IMR-90 (cell line): ENCODE measurements around the gene PPARGC1A. TPM values are rescaled to one million over a fixed set of nuclear protein-coding genes. Genes with fewer than 3 reads are reported as not detected.

Experiments
- ATAC-seq: fragments of 200-7000 bp; cut with Tn5 transposase; 2 replicates; pipeline ENCODE4 v1.9.1; 2020; ENCODE audit warnings: low read depth, mild to moderate bottlenecking, moderate library complexity
- BruUV-seq: library from RNA; stranded (reverse); fragments of 400-500 nt; replicated peaks from 2 replicates; lab custom pipeline; 2021; lab: Mats Ljungman, UMichigan
- CTCF ChIA-PET: fragments of 300-600 bp; formaldehyde crosslinking; extraction: SDS; loops from one replicate; lab custom pipeline; 2021; ENCODE audit warnings: antibody characterized with exemption; lab: Yijun Ruan, JAX
- POLR2A ChIA-PET: fragments of 300-600 bp; sonication (Branson Sonifier 250); formaldehyde crosslinking; loops from one replicate; lab custom pipeline; 2022; ENCODE audit warnings: antibody characterized with exemption; ENCODE audit not compliant: unreplicated experiment; lab: Charles Lee
- DNase-seq: peaks from one replicate; pipeline ENCODE4 v3.0.0; 2013
- H2AFZ ChIP-seq: replicated peaks from 2 replicates; pipeline ENCODE3; 2013; ENCODE audit warnings: low read length, mild to moderate bottlenecking; ENCODE audit not compliant: poor library complexity
- H2AK5ac ChIP-seq: 2 replicates; pipeline ENCODE4 v1.6.1; 2013; ENCODE audit warnings: low read depth, low read length, inconsistent platforms
- H2AK9ac ChIP-seq: replicated peaks from 2 replicates; pipeline ENCODE3; 2013; ENCODE audit warnings: mild to moderate bottlenecking, low read depth, low read length, moderate library complexity; ENCODE audit not compliant: poor library complexity
- H2BK120ac ChIP-seq: 2 replicates; pipeline ENCODE4 v1.6.1; 2013; ENCODE audit warnings: low read depth, low read length, inconsistent platforms
- H2BK15ac ChIP-seq: 3 replicates; pipeline ENCODE4 v1.6.1; 2013; ENCODE audit warnings: low read depth, low read length, inconsistent platforms
- H2BK20ac ChIP-seq: 2 replicates; pipeline ENCODE4 v1.6.1; 2013; ENCODE audit warnings: low read depth, mild to moderate bottlenecking, inconsistent platforms, low read length, moderate library complexity
- H2BK5ac ChIP-seq: 2 replicates; pipeline ENCODE4 v1.6.1; 2013; ENCODE audit warnings: mild to moderate bottlenecking, low read depth, low read length, inconsistent platforms; ENCODE audit not compliant: poor library complexity, severe bottlenecking
- H3K14ac ChIP-seq: replicated peaks from 2 replicates; pipeline ENCODE4 v1.6.1; 2013; ENCODE audit warnings: low read depth, low read length, inconsistent platforms
- H3K18ac ChIP-seq: 2 replicates; pipeline ENCODE4 v1.6.1; 2013; ENCODE audit warnings: low read depth, low read length, control low read depth
- H3K23ac ChIP-seq: 2 replicates; pipeline ENCODE4 v1.6.1; 2013; ENCODE audit warnings: low read depth, low read length, inconsistent platforms
- H3K27ac ChIP-seq: 2 replicates; pipeline ENCODE4 v1.5.1; 2013; ENCODE audit warnings: mild to moderate bottlenecking, control low read depth, low read length; ENCODE audit not compliant: insufficient read depth
- H3K27me3 ChIP-seq: 2 replicates; pipeline ENCODE4 v1.6.1; 2013; ENCODE audit warnings: low read length; ENCODE audit not compliant: control insufficient read depth, insufficient read depth
- H3K36me3 ChIP-seq: 2 replicates; pipeline ENCODE4 v1.6.1; 2013; ENCODE audit warnings: low read length, mixed read lengths; ENCODE audit not compliant: control insufficient read depth, insufficient read depth
- H3K4ac ChIP-seq: 2 replicates; pipeline ENCODE4 v1.6.1; 2013; ENCODE audit warnings: low read depth, low read length, inconsistent platforms
- H3K4me1 ChIP-seq: 2 replicates; pipeline ENCODE4 v1.6.1; 2013; ENCODE audit warnings: low read length, mixed read lengths; ENCODE audit not compliant: control insufficient read depth, insufficient read depth
- H3K4me2 ChIP-seq: 2 replicates; pipeline ENCODE4 v1.6.1; 2013; ENCODE audit warnings: low read depth, mild to moderate bottlenecking, control low read depth, low read length, moderate library complexity
- H3K4me3 ChIP-seq: 2 replicates; pipeline ENCODE4 v1.5.1; 2013; ENCODE audit warnings: low read depth, mild to moderate bottlenecking, control low read depth, low read length, moderate library complexity; ENCODE audit not compliant: insufficient read depth
- H3K56ac ChIP-seq: 2 replicates; pipeline ENCODE4 v1.6.1; 2013; ENCODE audit warnings: low read length, inconsistent platforms; ENCODE audit not compliant: insufficient read depth; ENCODE audit errors: extremely low read depth
- H3K79me1 ChIP-seq, 2 experiments: 2 replicates each; pipeline ENCODE4 v1.6.1; 2013; ENCODE audit warnings: low read length in 2 of 2, inconsistent platforms in 1 of 2, low read depth in 1 of 2
- H3K9ac ChIP-seq: 2 replicates; pipeline ENCODE4 v1.6.1; 2013; ENCODE audit warnings: low read depth, low read length, control low read depth
- H3K9me1 ChIP-seq: 2 replicates; pipeline ENCODE4 v1.6.1; 2013; ENCODE audit warnings: low read length, inconsistent platforms; ENCODE audit not compliant: insufficient read depth
- H3K9me3 ChIP-seq: 2 replicates; pipeline ENCODE4 v1.6.1; 2013; ENCODE audit warnings: low read length; ENCODE audit not compliant: control insufficient read depth, insufficient read depth
- H4K20me1 ChIP-seq: 2 replicates; pipeline ENCODE4 v1.6.1; 2013; ENCODE audit warnings: low read length, inconsistent platforms; ENCODE audit not compliant: insufficient read depth
- H4K5ac ChIP-seq: 2 replicates; pipeline ENCODE4 v1.6.1; 2013; ENCODE audit warnings: mild to moderate bottlenecking, low read depth, low read length, control low read depth
- H4K8ac ChIP-seq, 2 experiments: 2 replicates each; pipeline ENCODE4 v1.6.1; 2013; ENCODE audit warnings: low read depth in 2 of 2, low read length in 2 of 2, control low read depth in 1 of 2, inconsistent platforms in 1 of 2
- H4K91ac ChIP-seq: 2 replicates; pipeline ENCODE4 v1.6.1; 2013; ENCODE audit warnings: low read depth, low read length, inconsistent platforms; ENCODE audit not compliant: insufficient read depth
- BHLHE40 ChIP-seq: fragments of 150-350 bp; IDR thresholded peaks from 2 replicates; pipeline ENCODE4 v1.6.1; 2016; ENCODE audit warnings: mild to moderate bottlenecking, low read depth, low read length
- CEBPB ChIP-seq: IDR thresholded peaks from 2 replicates; pipeline ENCODE4 v1.6.1; 2012; ENCODE audit warnings: low read depth, low read length, improper control_type of control experiment
- CHD1 ChIP-seq: IDR thresholded peaks from 2 replicates; pipeline ENCODE4 v1.6.1; 2012; ENCODE audit warnings: low read depth, low read length, improper control_type of control experiment
- MAZ ChIP-seq: IDR thresholded peaks from 2 replicates; pipeline ENCODE4 v1.6.1; 2012; ENCODE audit warnings: low read depth, mild to moderate bottlenecking, low read length, improper control_type of control experiment, moderate library complexity, borderline replicate concordance
- NFE2L2 ChIP-seq: fragments of 150-350 bp; IDR thresholded peaks from 2 replicates; pipeline ENCODE4 v1.6.1; 2016; ENCODE audit warnings: low read depth, mild to moderate bottlenecking, low read length
- SMC3 ChIP-seq: fragments of 150-350 bp; IDR thresholded peaks from 2 replicates; pipeline ENCODE4 v1.6.1; 2016; ENCODE audit warnings: low read depth, mild to moderate bottlenecking, antibody characterized with exemption, low read length, moderate library complexity
- dilution Hi-C: fragments of 300-500 bp; cut with HindIII; formaldehyde crosslinking; loops from one replicate; pipeline ENCODE4 v1.14.3; 2018; ENCODE audit warnings: low sequenced_read_pairs; ENCODE audit not compliant: unreplicated experiment
- in situ Hi-C: fragments of 300-500 bp; cut with MboI; formaldehyde crosslinking; loops from 3 replicates; pipeline ENCODE4 v1.14.3; 2019; ENCODE audit warnings: low sequenced_read_pairs, inconsistent platforms, mixed read lengths
- intact Hi-C: fragments of 100-400 bp; cut with micrococcal nuclease; formaldehyde crosslinking; loops from 2 replicates; pipeline ENCODE4 v1.10.0; 2022
- polyA plus RNA-seq, 3 experiments: library from polyadenylated mRNA; depleted of rRNA; stranded (reverse); fragments of >200 nt; gene quantifications; 2 replicates each; pipeline ENCODE4 v1.2.3, GENCODE V29; 2012; ENCODE audit warnings: low replicate concordance in 1 of 3
- total RNA-seq: library from RNA; depleted of rRNA; stranded (reverse); fragments of >200 nt; gene quantifications from 2 replicates; pipeline ENCODE4 v1.2.3, GENCODE V29; 2012
- TF ChIP-seq, protein P1 (sequence below): fragments of 150-350 bp; IDR thresholded peaks from 2 replicates; pipeline ENCODE4 v1.6.1; 2016; ENCODE audit warnings: low read depth, mild to moderate bottlenecking, low read length, moderate library complexity, borderline replicate concordance
- TF ChIP-seq, protein P2 (sequence below): conservative IDR thresholded peaks from 2 replicates; pipeline ENCODE4 v1.5.1; 2012; ENCODE audit warnings: mild to moderate bottlenecking, low read depth, low read length, improper control_type of control experiment

Gene PPARGC1A
- total and polyA plus RNA-seq, 2 of the 4 experiments (the other 2 are of a cell fraction): under 0.01 to 0.03 TPM

DNA sequence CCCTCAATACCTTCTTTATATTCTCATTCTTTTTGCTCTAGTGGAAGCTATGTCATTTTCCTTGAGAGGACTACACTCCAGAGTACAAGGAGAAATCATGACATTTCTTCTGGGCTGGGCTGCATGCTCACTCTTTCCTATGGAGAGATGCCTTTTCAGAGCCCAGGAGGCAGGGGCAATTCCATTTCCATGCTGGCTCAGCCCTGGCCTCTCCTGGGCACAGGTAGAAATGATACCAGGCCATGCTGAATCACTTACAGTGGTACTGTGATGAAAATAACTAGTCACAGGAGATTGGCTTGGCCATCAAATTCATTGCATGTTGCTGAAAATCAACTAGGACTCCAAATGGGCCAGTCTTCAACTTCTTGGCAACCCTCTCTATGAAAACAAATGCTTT lies 34.0 kb upstream of the PPARGC1A start:
- no peak overlapping the region for H2BK20ac ChIP-seq
- no peak overlapping the region for H2BK5ac ChIP-seq
- H2AK9ac ChIP-seq: no peak overlapping the region
- DNase-seq: no peak
- no peak overlapping the region for H3K14ac ChIP-seq
- no peak overlapping the region for H3K18ac ChIP-seq
- no peaks in the 10 kb centered on the region for H3K79me1 ChIP-seq
- no peak for ATAC-seq
- H4K20me1 ChIP-seq: no peaks in the 10 kb centered on the region
- TF ChIP-seq CEBPB (no peak), NFE2L2 (no peak), CHD1 (no peak), SMC3 (no peak), MAZ (no peak), BHLHE40 (no peak)
- TF ChIP-seq, protein P1, sequence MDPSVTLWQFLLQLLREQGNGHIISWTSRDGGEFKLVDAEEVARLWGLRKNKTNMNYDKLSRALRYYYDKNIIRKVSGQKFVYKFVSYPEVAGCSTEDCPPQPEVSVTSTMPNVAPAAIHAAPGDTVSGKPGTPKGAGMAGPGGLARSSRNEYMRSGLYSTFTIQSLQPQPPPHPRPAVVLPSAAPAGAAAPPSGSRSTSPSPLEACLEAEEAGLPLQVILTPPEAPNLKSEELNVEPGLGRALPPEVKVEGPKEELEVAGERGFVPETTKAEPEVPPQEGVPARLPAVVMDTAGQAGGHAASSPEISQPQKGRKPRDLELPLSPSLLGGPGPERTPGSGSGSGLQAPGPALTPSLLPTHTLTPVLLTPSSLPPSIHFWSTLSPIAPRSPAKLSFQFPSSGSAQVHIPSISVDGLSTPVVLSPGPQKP: no peak
- TF ChIP-seq, protein P2, sequence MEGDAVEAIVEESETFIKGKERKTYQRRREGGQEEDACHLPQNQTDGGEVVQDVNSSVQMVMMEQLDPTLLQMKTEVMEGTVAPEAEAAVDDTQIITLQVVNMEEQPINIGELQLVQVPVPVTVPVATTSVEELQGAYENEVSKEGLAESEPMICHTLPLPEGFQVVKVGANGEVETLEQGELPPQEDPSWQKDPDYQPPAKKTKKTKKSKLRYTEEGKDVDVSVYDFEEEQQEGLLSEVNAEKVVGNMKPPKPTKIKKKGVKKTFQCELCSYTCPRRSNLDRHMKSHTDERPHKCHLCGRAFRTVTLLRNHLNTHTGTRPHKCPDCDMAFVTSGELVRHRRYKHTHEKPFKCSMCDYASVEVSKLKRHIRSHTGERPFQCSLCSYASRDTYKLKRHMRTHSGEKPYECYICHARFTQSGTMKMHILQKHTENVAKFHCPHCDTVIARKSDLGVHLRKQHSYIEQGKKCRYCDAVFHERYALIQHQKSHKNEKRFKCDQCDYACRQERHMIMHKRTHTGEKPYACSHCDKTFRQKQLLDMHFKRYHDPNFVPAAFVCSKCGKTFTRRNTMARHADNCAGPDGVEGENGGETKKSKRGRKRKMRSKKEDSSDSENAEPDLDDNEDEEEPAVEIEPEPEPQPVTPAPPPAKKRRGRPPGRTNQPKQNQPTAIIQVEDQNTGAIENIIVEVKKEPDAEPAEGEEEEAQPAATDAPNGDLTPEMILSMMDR: no peak
- no peak overlapping the region for H3K4me3 ChIP-seq
- no peak overlapping the region for H3K23ac ChIP-seq
- no peaks in the 10 kb centered on the region for H3K9me1 ChIP-seq
- POLR2A ChIA-PET: no interaction called here
- no peaks in the 10 kb centered on the region for H3K4me1 ChIP-seq
- CTCF ChIA-PET: no interaction called here
- intact Hi-C loops: no loop called here
- no peak overlapping the region for H2BK15ac ChIP-seq
- H3K27me3 ChIP-seq: no peaks in the 10 kb centered on the region; the same call in 1 of the 2 replicates
- dilution Hi-C loops: no loop called here
- in situ Hi-C loops: no loop called here
- H3K4me2 ChIP-seq: no peak overlapping the region
- BruUV-seq: no TSS peak
- H3K36me3 ChIP-seq: no peaks in the 10 kb centered on the region
- H3K9ac ChIP-seq: no peak overlapping the region
- H4K91ac ChIP-seq: no peak overlapping the region
- no peaks in the 10 kb centered on the region for H3K9me3 ChIP-seq
- H3K27ac ChIP-seq: no peak overlapping the region
- H2AK5ac ChIP-seq: no peak overlapping the region
- no peak overlapping the region for H4K8ac ChIP-seq
- no peak overlapping the region for H2AFZ ChIP-seq
- H3K4ac ChIP-seq: no peak overlapping the region
- H2BK120ac ChIP-seq: no peak overlapping the region
- H3K56ac ChIP-seq: no peak overlapping the region
- H4K5ac ChIP-seq: no peak overlapping the region
